ENCODE measurements around the gene RABGAP1L. TPM values are rescaled to one million over a fixed set of nuclear protein-coding genes. Genes with fewer than 3 reads are reported as not detected.
"Not testable (repeated sequence)": the region's sequence is repeated elsewhere in the genome, so short reads cannot be mapped to it uniquely, and the experiment has no call there.

The RABGAP1L gene
- total RNA-seq, 3 donors from 2014 or later = 46.1 to 74.7 (median 59.2) TPM

GRCh38 chr1:174556392-174556791, 397.1 kb downstream of the RABGAP1L start:
- intact Hi-C loops (cut with DNase I, micrococcal nuclease) = no loop called here
- H3K4me3 ChIP-seq = no peak overlapping the region

GRCh38 chr1:174568551-174568950, 409.2 kb downstream of the RABGAP1L start:
- H3K9me3 ChIP-seq = no peaks in the 10 kb centered on the region
- H3K4me1 ChIP-seq (ENCODE audit: low read depth) = no peaks in the 10 kb centered on the region
- DNase-seq (no peak), ATAC-seq (no peak)
- TF ChIP-seq CTCF (IDR thresholded peaks at IDR 0.05) = no peak
- no peaks in the 10 kb centered on the region for H3K36me3 ChIP-seq (ENCODE audit: low read depth)
- intact Hi-C loops (cut with DNase I, micrococcal nuclease) = no loop called here
- no peak overlapping the region for H3K4me3 ChIP-seq

More at GRCh38 chr1:174556392-174556791, 397.1 kb downstream of the RABGAP1L start:
- ATAC-seq = no peak
- Histone ChIP-seq H3K4me1 (ENCODE audit: low read depth) (no peaks in the 10 kb centered on the region), H3K36me3 (ENCODE audit: low read depth) (no peaks in the 10 kb centered on the region), H3K9me3 (no peaks in the 10 kb centered on the region)
- no peak for TF ChIP-seq CTCF (IDR thresholded peaks at IDR 0.05)
- DNase-seq = no peak

- no peaks in the 10 kb centered on the region for H3K4me1 ChIP-seq (ENCODE audit: low read depth)
- no peak for ATAC-seq
- TF ChIP-seq CTCF (IDR thresholded peaks at IDR 0.05) = no peak
- H3K4me3 ChIP-seq = no peak overlapping the region
- no peaks in the 10 kb centered on the region for H3K9me3 ChIP-seq
- no peaks in the 10 kb centered on the region for H3K36me3 ChIP-seq (ENCODE audit: low read depth)
- DNase-seq = no peak
- intact Hi-C loops (cut with DNase I, micrococcal nuclease) = no loop called here
Measured at GRCh38 chr1:174569240-174569639, 409.9 kb downstream of the RABGAP1L start.

- no peak for ATAC-seq
- peaks cover 11% of the 10 kb centered on the region for H3K9me3 ChIP-seq
- no peak for TF ChIP-seq CTCF (IDR thresholded peaks at IDR 0.05)
Measured at GRCh38 chr1:174572771-174573170, 413.5 kb downstream of the RABGAP1L start.

GRCh38 chr1:174576120-174576519, 416.8 kb downstream of the RABGAP1L start:
- H3K9me3 ChIP-seq = peaks cover 11% of the 10 kb centered on the region
- DNase-seq; intact Hi-C loops (cut with DNase I, micrococcal nuclease); H3K4me3 ChIP-seq; H3K36me3 ChIP-seq (ENCODE audit: low read depth); ATAC-seq; H3K4me1 ChIP-seq (ENCODE audit: low read depth): not testable (repeated sequence)

More at GRCh38 chr1:174572771-174573170, 413.5 kb downstream of the RABGAP1L start:
- DNase-seq = no peak
- Histone ChIP-seq H3K4me1 (ENCODE audit: low read depth) (no peaks in the 10 kb centered on the region), H3K36me3 (ENCODE audit: low read depth) (no peaks in the 10 kb centered on the region), H3K4me3 (no peak overlapping the region)
- intact Hi-C loops (cut with DNase I, micrococcal nuclease) = no loop called here

- no peak overlapping the region for H3K4me3 ChIP-seq
- H3K4me1 ChIP-seq (ENCODE audit: low read depth) = no peaks in the 10 kb centered on the region
- H3K36me3 ChIP-seq (ENCODE audit: low read depth) = no peaks in the 10 kb centered on the region
- peaks cover 11% of the 10 kb centered on the region for H3K9me3 ChIP-seq
- ATAC-seq (no peak), DNase-seq (no peak)
- TF ChIP-seq CTCF (IDR thresholded peaks at IDR 0.05) = no peak
- intact Hi-C loops (cut with DNase I, micrococcal nuclease) = no loop called here
Measured at GRCh38 chr1:174577681-174578080, 418.4 kb downstream of the RABGAP1L start.

Data from mucosa of descending colon (tissue), 3 donors.